ENCODE measurements around the gene ACTR3. TPM values are rescaled to one million over a fixed set of nuclear protein-coding genes. Genes with fewer than 3 reads are reported as not detected.

Gene ACTR3
- total RNA-seq, 1 donor = 315 TPM

DNA sequence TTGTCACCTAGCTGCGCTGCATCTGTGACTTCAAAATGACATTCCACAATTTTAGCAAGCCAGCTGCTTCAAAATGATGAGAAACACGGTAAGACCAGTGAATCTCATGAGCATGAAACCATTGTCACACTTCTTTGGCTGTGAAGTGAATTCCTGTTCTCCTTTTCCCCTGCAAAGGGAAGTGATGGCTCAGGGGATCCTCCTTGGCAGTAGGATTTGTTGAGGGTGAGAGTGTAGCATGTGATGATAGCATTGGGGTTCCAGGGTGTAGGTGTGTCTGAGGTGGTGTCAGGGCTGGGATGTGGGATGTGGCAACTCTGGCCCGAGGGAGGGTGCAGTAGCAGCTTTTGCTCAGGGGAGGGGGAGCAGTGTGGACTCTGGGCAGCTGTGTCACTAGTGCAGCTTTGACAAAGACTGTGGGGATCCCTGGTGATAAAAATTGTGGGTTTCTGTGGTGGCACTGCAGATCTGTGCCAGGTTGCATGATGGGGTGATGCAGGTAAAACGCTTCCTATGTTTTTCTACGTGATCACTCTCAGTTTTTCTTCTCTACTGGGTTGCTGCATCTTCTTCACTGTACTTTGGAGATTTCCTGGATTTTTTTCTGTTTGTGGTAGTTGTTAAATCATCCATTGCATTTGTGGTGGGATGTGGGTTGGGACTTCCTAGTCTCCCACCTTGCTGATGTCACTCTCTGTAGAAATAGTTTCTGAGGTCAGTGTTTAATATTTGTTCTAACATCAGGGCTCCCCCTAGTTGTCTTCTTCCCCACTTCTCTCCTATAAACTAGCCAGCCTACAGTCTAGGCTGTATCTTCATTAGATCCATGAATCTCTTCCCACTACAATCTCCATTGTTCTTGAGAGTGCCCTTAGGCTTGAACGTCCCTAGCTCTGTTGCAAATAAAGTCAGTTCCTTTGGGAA lies 107.0 kb downstream of the ACTR3 start:
- no peak for DNase-seq (ENCODE audit: insufficient read length, low spot score, missing footprints)

GRCh38 chr2:114001152-114001551 lies 111.3 kb downstream of the ACTR3 start:
- Histone ChIP-seq H3K27ac (ENCODE audit: low read depth, low read length) (no peak overlapping the region), H3K36me3 (ENCODE audit: insufficient read depth, low read length) (no peaks in the 10 kb centered on the region), H3K9me3 (ENCODE audit: low read depth, low read length) (no peaks in the 10 kb centered on the region), H2AFZ (ENCODE audit: low read length) (no peak overlapping the region), H3K27me3 (ENCODE audit: insufficient read depth, low read length) (no peaks in the 10 kb centered on the region), H3K4me2 (ENCODE audit: insufficient read depth, low read length) (no peak overlapping the region), H4K20me1 (ENCODE audit: insufficient read depth, low read length) (no peaks in the 10 kb centered on the region), H3K4me3 (ENCODE audit: insufficient read depth, low read length) (no peak overlapping the region), H3K4me1 (ENCODE audit: insufficient read depth, low read length) (no peaks in the 10 kb centered on the region), H3K79me2 (ENCODE audit: insufficient read depth, low read length) (no peaks in the 10 kb centered on the region)
- no peak for DNase-seq (ENCODE audit: insufficient read length, low spot score, missing footprints)
- TF ChIP-seq CTCF (IDR thresholded peaks at IDR 0.05; ENCODE audit: extremely low read depth, low read depth, low read length) = no peak

More for the DNA sequence above, 107.0 kb downstream of the ACTR3 start:
- Histone ChIP-seq H2AFZ (ENCODE audit: low read length) (no peak overlapping the region), H3K4me1 (ENCODE audit: insufficient read depth, low read length) (no peaks in the 10 kb centered on the region), H3K4me2 (ENCODE audit: insufficient read depth, low read length) (no peak overlapping the region), H3K79me2 (ENCODE audit: insufficient read depth, low read length) (no peaks in the 10 kb centered on the region), H3K4me3 (ENCODE audit: insufficient read depth, low read length) (no peak overlapping the region), H3K27ac (ENCODE audit: low read depth, low read length) (no peak overlapping the region), H3K9me3 (ENCODE audit: low read depth, low read length) (no peaks in the 10 kb centered on the region), H3K27me3 (ENCODE audit: insufficient read depth, low read length) (no peaks in the 10 kb centered on the region), H3K36me3 (ENCODE audit: insufficient read depth, low read length) (no peaks in the 10 kb centered on the region), H4K20me1 (ENCODE audit: insufficient read depth, low read length) (no peaks in the 10 kb centered on the region)
- TF ChIP-seq CTCF (IDR thresholded peaks at IDR 0.05; ENCODE audit: extremely low read depth, low read depth, low read length) = no peak

- no peak overlapping the region for H2AFZ ChIP-seq (ENCODE audit: low read length)
- H3K27ac ChIP-seq (ENCODE audit: low read depth, low read length) = no peak overlapping the region
- TF ChIP-seq CTCF (IDR thresholded peaks at IDR 0.05; ENCODE audit: extremely low read depth, low read depth, low read length) = no peak
- H3K27me3 ChIP-seq (ENCODE audit: insufficient read depth, low read length) = no peaks in the 10 kb centered on the region
- H3K36me3 ChIP-seq (ENCODE audit: insufficient read depth, low read length) = no peaks in the 10 kb centered on the region
- H3K4me1 ChIP-seq (ENCODE audit: insufficient read depth, low read length) = no peaks in the 10 kb centered on the region
- no peak for DNase-seq (ENCODE audit: insufficient read length, low spot score, missing footprints)
- H3K4me2 ChIP-seq (ENCODE audit: insufficient read depth, low read length) = no peak overlapping the region
- no peaks in the 10 kb centered on the region for H4K20me1 ChIP-seq (ENCODE audit: insufficient read depth, low read length)
- no peaks in the 10 kb centered on the region for H3K9me3 ChIP-seq (ENCODE audit: low read depth, low read length)
- no peak overlapping the region for H3K4me3 ChIP-seq (ENCODE audit: insufficient read depth, low read length)
- H3K79me2 ChIP-seq (ENCODE audit: insufficient read depth, low read length) = no peaks in the 10 kb centered on the region
These were observed 112.0 kb downstream of the ACTR3 start for GRCh38 chr2:114001937-114002336.

GRCh38 chr2:114005110-114005783 lies 115.4 kb downstream of the ACTR3 start:
- H3K9me3 ChIP-seq (ENCODE audit: low read depth, low read length) = no peaks in the 10 kb centered on the region
- no peak overlapping the region for H3K27ac ChIP-seq (ENCODE audit: low read depth, low read length)
- H3K4me2 ChIP-seq (ENCODE audit: insufficient read depth, low read length) = no peak overlapping the region
- no peaks in the 10 kb centered on the region for H3K4me1 ChIP-seq (ENCODE audit: insufficient read depth, low read length)
- TF ChIP-seq CTCF (IDR thresholded peaks at IDR 0.05; ENCODE audit: extremely low read depth, low read depth, low read length) = no peak
- no peaks in the 10 kb centered on the region for H4K20me1 ChIP-seq (ENCODE audit: insufficient read depth, low read length)
- no peaks in the 10 kb centered on the region for H3K79me2 ChIP-seq (ENCODE audit: insufficient read depth, low read length)
- H3K4me3 ChIP-seq (ENCODE audit: insufficient read depth, low read length) = no peak overlapping the region
- no peaks in the 10 kb centered on the region for H3K27me3 ChIP-seq (ENCODE audit: insufficient read depth, low read length)
- H2AFZ ChIP-seq (ENCODE audit: low read length) = no peak overlapping the region
- DNase-seq (ENCODE audit: insufficient read length, low spot score, missing footprints) = no peak
- no peaks in the 10 kb centered on the region for H3K36me3 ChIP-seq (ENCODE audit: insufficient read depth, low read length)
